ENCODE data around the gene APOA4. TPM values are rescaled to one million over a fixed set of nuclear protein-coding genes. Genes with fewer than 3 reads are reported as not detected.
A peak's percentile ranks its signal among the peaks of the same experiment; 100 is the strongest.

APOA4 gene
- total and polyA plus RNA-seq, 12 donors, result 0.17 to 1.1 TPM; not detected in 10

- WGBS, 4 donors, result 26 to 35% (median 27%) methylated on average over 12 to 31 of the region's 31 CpGs
- H3K4me1 ChIP-seq (replicated peaks in 1 of 2), result peaks cover 0 to 9% of the 10 kb centered on the region in 2 donors
- no peaks in the 10 kb centered on the region for H3K9me3 ChIP-seq (replicated peaks in 1 of 3)
- H3K27me3 ChIP-seq, result no peaks in the 10 kb centered on the region
- peaks cover 0 to under 1% of the 10 kb centered on the region in 2 donors for H3K36me3 ChIP-seq (replicated peaks in 1 of 2)
- H3K4me3 ChIP-seq, result no peak overlapping the region
- H3K27ac ChIP-seq, result no peak overlapping the region
- TF ChIP-seq POLR2A (IDR thresholded peaks at IDR 0.05) (no peak), CTCF (IDR thresholded peaks at IDR 0.05) (peak; percentile 79 to 93 (median 85))
- intact Hi-C loops (cut with DNase I), result loop anchor here (5.0 to 10.0 kb wide), 4 partner anchors 46 to 316 kb away; partner anchors contain the start of gene APOA1 (in 1 of the 2)
- DNase-seq, result peak; percentile 66 to 89 (median 80)
These were observed 31.9 kb downstream of the APOA4 start for GRCh38 chr11:116791002-116791812.

- DNase-seq, result no peak
- WGBS, 4 donors, result 64 to 83% (median 77%) methylated on average over 7 to 53 of the region's 53 CpGs
- Histone ChIP-seq H3K36me3 (replicated peaks in 1 of 2) (peaks cover 0 to 9% of the 10 kb centered on the region in 2 donors), H3K4me1 (replicated peaks in 1 of 2) (peaks cover 0 to 9% of the 10 kb centered on the region in 2 donors), H3K27me3 (no peaks in the 10 kb centered on the region), H3K27ac (no peak overlapping the region), H3K9me3 (replicated peaks in 1 of 3) (no peaks in the 10 kb centered on the region), H3K4me3 (no peak overlapping the region)
- TF ChIP-seq POLR2A (IDR thresholded peaks at IDR 0.05) (no peak), CTCF (IDR thresholded peaks at IDR 0.05) (no peak)
- intact Hi-C loops (cut with DNase I), result loop anchor here (5.0 to 10.0 kb wide), 4 partner anchors 47 to 317 kb away; partner anchors contain the start of gene APOA1 (in 1 of the 2)
These were observed 32.7 kb downstream of the APOA4 start for GRCh38 chr11:116790167-116791001.

DNA sequence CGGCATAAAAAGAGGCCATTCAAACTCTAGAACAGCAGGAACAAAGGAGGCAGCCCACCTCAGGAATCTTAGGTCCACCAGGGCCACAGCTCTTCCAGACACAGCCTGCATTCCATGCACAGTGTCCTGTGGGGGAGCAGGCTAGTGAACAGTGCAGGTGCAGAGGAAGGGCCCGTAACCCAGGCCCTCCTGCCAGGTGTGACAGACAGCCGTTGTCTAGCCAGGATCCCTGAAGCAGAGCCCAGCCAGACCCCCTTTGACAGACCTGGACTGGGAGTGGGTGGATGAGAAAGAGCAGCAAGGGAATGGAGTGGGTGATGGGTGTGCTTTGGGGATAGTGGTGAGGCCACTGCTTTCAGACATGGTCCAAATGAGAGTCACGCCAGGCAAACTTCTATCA lies 34.1 kb downstream of the APOA4 start:
- intact Hi-C loops (cut with DNase I), result loop anchor here in 1 of 2 donors (10.0 kb wide), 1 partner anchor 436 kb away; no protein-coding TSS in a partner anchor
- 84 to 93% (median 88%) methylated on average over 4 of the region's 4 CpGs for WGBS, 4 donors

More for the DNA sequence above, 34.1 kb downstream of the APOA4 start:
- no peaks in the 10 kb centered on the region for H3K27me3 ChIP-seq
- H3K36me3 ChIP-seq (replicated peaks in 1 of 2), result peaks cover 0 to 23% of the 10 kb centered on the region in 2 donors
- DNase-seq, result no peak
- no peak overlapping the region for H3K4me3 ChIP-seq
- H3K27ac ChIP-seq, result no peak overlapping the region
- TF ChIP-seq CTCF (IDR thresholded peaks at IDR 0.05) (no peak), POLR2A (IDR thresholded peaks at IDR 0.05) (no peak)
- peaks cover 0 to 9% of the 10 kb centered on the region in 2 donors for H3K4me1 ChIP-seq (replicated peaks in 1 of 2)
- no peaks in the 10 kb centered on the region for H3K9me3 ChIP-seq (replicated peaks in 1 of 3)
